Esophagus squamous epithelium (tissue), 5 donors: ENCODE data around the gene NCS1. TPM values are rescaled to one million over a fixed set of nuclear protein-coding genes. Genes with fewer than 3 reads are reported as not detected.

Source experiments
- DNase-seq: peaks from one replicate; lab custom pipeline; 2025; lab: John Stamatoyannopoulos, UW
- H3K27ac ChIP-seq, 4 donors: fragments of 200-600 bp; sonication (generic); one replicate each; pipeline ENCODE4 v1.5.1; 2016 to 2019; ENCODE audit warnings: mild to moderate bottlenecking in 1 of 4
- H3K27me3 ChIP-seq, 4 donors: fragments of 200-600 bp; sonication (generic); 1 replicate in 3 of 4; 2 replicates in 1 of 4; pipeline versions ENCODE4 v1.5.1 to v1.6.0; 2017 to 2021; ENCODE audit warnings: antibody characterized with exemption in 1 of 4
- H3K36me3 ChIP-seq, 3 donors: fragments of 200-600 bp; sonication (generic); one replicate each; pipeline ENCODE4 v1.5.1; 2016 to 2019
- H3K4me1 ChIP-seq, 3 donors: fragments of 200-600 bp; sonication (generic); one replicate each; pipeline ENCODE4 v1.5.1; 2017 to 2019
- H3K4me3 ChIP-seq, 4 donors: fragments of 200-600 bp; sonication (generic); 1 replicate in 3 of 4; 2 replicates in 1 of 4; pipeline ENCODE4 v1.5.1; 2016 to 2019; ENCODE audit warnings: mild to moderate bottlenecking in 2 of 4, moderate library complexity in 1 of 4
- H3K9me3 ChIP-seq, 3 donors: fragments of 200-600 bp; sonication (generic); one replicate each; pipeline ENCODE4 v1.5.1; 2016 to 2019
- CTCF ChIP-seq, 6 experiments: fragments of 450-650 bp in 4 of 6; fragments of 200-600 bp in 2 of 6; sonication (generic) in 2 of 6; IDR thresholded peaks; one replicate each; pipeline ENCODE4 v1.5.1; 2016 to 2019; ENCODE audit warnings: antibody characterized with exemption in 6 of 6, mild to moderate bottlenecking in 4 of 6, moderate library complexity in 4 of 6
- POLR2A ChIP-seq, 4 donors: fragments of 450-650 bp; IDR thresholded peaks; one replicate each; pipeline ENCODE4 v1.6.1; 2017; ENCODE audit warnings: antibody characterized with exemption in 4 of 4, mild to moderate bottlenecking in 4 of 4, moderate library complexity in 3 of 4
- WGBS, 2 donors: methylation state at CpG; one replicate each; pipeline ENCODE4 v1.1.5; 2018; 5-methylcytosine and 5-hydroxymethylcytosine counted together
- intact Hi-C: fragments of 100-400 bp; cut with DNase I; formaldehyde crosslinking; loops from one replicate; pipeline ENCODE4 v1.15.0; 2022
- total RNA-seq, 4 donors: library from RNA; depleted of rRNA; stranded (reverse); fragments of >200 nt; gene quantifications; one replicate each; pipeline ENCODE4 v1.1.0, GENCODE V29; 2016
- donor health status: DM: yes; HTN: yes; CAD: no.

Gene NCS1
- total RNA-seq, 4 donors from 2014 or later, result 9.3 to 31.3 (median 15.2) TPM

- Histone ChIP-seq H3K4me3 (no peak overlapping the region), H3K36me3 (peaks cover 0 to 50% (median 0%) of the 10 kb centered on the region in 3 donors), H3K9me3 (no peaks in the 10 kb centered on the region), H3K4me1 (peaks cover 9 to 30% (median 10%) of the 10 kb centered on the region in 3 donors), H3K27ac (peak overlapping the region in 2 of 4 donors; percentile 30 to 79), H3K27me3 (no peaks in the 10 kb centered on the region)
- DNase-seq, result no peak
- TF ChIP-seq CTCF (IDR thresholded peaks at IDR 0.05) (no peak), POLR2A (IDR thresholded peaks at IDR 0.05) (no peak)
- intact Hi-C loops, result loop anchor here (10.0 kb wide), 1 partner anchor 349 kb away; no protein-coding TSS in a partner anchor
- 90 to 94% methylated on average over 8 of the region's 8 CpGs for WGBS, 2 donors
These were observed 61.4 kb downstream of the NCS1 start for GRCh38 chr9:130233587-130233945.

- Histone ChIP-seq H3K4me1 (peaks cover 9 to 31% (median 11%) of the 10 kb centered on the region in 3 donors), H3K36me3 (peaks cover 0 to 40% (median 0%) of the 10 kb centered on the region in 3 donors), H3K27me3 (no peaks in the 10 kb centered on the region), H3K4me3 (no peak overlapping the region), H3K27ac (peak overlapping the region in 3 of 4 donors; percentile 50 to 79 (median 70)), H3K9me3 (no peaks in the 10 kb centered on the region)
- intact Hi-C loops, result loop anchor here (10.0 kb wide), 1 partner anchor 350 kb away; no protein-coding TSS in a partner anchor
- 87% methylated on average over 7 of the region's 26 CpGs; no CpG with 5 or more reads in 1 of the 2 donors for WGBS, 2 donors
- no peak for DNase-seq
- no peak for TF ChIP-seq CTCF (IDR thresholded peaks at IDR 0.05)
- no peak for TF ChIP-seq POLR2A (IDR thresholded peaks at IDR 0.05)
These were observed 62.4 kb downstream of the NCS1 start for GRCh38 chr9:130234340-130235260.

- 24 to 65% methylated on average over 16 to 24 of the region's 45 CpGs for WGBS, 2 donors
- H3K36me3 ChIP-seq, result peaks cover 0 to 32% (median 0%) of the 10 kb centered on the region in 3 donors
- intact Hi-C loops, result loop anchor here (2.0 to 10.0 kb wide), 2 partner anchors 127 to 351 kb away; no protein-coding TSS in a partner anchor
- no peak for DNase-seq
- H3K9me3 ChIP-seq, result no peaks in the 10 kb centered on the region
- H3K27ac ChIP-seq, result peak overlapping the region; percentile 50 to 79 (median 65)
- no peaks in the 10 kb centered on the region for H3K27me3 ChIP-seq
- H3K4me1 ChIP-seq, result peaks cover 9 to 43% (median 22%) of the 10 kb centered on the region in 3 donors
- TF ChIP-seq POLR2A (IDR thresholded peaks at IDR 0.05) (no peak), CTCF (IDR thresholded peaks at IDR 0.05) (peak; percentile 98 to 100 (median 99))
- no peak overlapping the region for H3K4me3 ChIP-seq
These were observed 63.6 kb downstream of the NCS1 start for GRCh38 chr9:130235558-130236435.

- Histone ChIP-seq H3K36me3 (peaks cover 0 to 32% (median 0%) of the 10 kb centered on the region in 3 donors), H3K27me3 (no peaks in the 10 kb centered on the region), H3K4me1 (peaks cover 9 to 48% (median 26%) of the 10 kb centered on the region in 3 donors), H3K9me3 (no peaks in the 10 kb centered on the region), H3K4me3 (no peak overlapping the region), H3K27ac (peak overlapping the region; percentile 60 to 85 (median 74))
- 46 to 52% methylated on average over 6 of the region's 10 CpGs for WGBS, 2 donors
- intact Hi-C loops, result loop anchor here (2.0 to 10.0 kb wide), 2 partner anchors 128 to 352 kb away; no protein-coding TSS in a partner anchor
- TF ChIP-seq CTCF (IDR thresholded peaks at IDR 0.05), result peak in 1 of 6 experiments; percentile 29
- no peak for TF ChIP-seq POLR2A (IDR thresholded peaks at IDR 0.05)
- no peak for DNase-seq
These were observed 64.3 kb downstream of the NCS1 start for GRCh38 chr9:130236436-130236985.
